ENCODE results near the gene CHURC1. TPM values are rescaled to one million over a fixed set of nuclear protein-coding genes. Genes with fewer than 3 reads are reported as not detected.

The CHURC1 gene
- total and polyA plus RNA-seq, 2 of the 8 experiments (the other 6 are each of a cell fraction or from before 2014, with no cell fraction given), result 50.2 to 59.3 TPM

DNA sequence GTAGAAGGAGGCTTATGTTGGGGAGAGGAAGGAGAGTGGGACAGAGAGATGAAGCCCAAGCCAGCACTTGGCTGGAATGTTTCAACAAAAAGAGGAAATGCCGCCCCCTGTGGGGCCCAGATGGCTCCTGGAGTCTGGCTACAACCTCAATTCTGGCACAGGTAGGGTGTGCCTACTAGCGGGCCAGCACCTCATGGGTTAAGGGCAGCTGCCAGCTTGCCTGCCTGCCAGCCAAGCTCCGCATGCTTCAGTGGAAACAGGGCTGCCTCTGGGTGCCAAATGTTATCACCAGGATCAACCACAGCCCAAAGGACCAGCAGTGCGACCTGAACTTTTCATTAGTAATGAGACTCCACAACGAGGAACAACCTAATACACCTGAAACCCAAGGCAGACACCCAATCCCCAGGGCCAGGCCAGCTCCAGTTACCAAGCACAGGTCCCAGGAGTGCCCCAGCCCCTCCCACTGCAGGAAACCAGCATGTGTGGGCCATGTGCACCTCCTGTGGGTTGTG is 46.6 kb downstream of the CHURC1 start (continued):
- TF ChIP-seq, protein P1, sequence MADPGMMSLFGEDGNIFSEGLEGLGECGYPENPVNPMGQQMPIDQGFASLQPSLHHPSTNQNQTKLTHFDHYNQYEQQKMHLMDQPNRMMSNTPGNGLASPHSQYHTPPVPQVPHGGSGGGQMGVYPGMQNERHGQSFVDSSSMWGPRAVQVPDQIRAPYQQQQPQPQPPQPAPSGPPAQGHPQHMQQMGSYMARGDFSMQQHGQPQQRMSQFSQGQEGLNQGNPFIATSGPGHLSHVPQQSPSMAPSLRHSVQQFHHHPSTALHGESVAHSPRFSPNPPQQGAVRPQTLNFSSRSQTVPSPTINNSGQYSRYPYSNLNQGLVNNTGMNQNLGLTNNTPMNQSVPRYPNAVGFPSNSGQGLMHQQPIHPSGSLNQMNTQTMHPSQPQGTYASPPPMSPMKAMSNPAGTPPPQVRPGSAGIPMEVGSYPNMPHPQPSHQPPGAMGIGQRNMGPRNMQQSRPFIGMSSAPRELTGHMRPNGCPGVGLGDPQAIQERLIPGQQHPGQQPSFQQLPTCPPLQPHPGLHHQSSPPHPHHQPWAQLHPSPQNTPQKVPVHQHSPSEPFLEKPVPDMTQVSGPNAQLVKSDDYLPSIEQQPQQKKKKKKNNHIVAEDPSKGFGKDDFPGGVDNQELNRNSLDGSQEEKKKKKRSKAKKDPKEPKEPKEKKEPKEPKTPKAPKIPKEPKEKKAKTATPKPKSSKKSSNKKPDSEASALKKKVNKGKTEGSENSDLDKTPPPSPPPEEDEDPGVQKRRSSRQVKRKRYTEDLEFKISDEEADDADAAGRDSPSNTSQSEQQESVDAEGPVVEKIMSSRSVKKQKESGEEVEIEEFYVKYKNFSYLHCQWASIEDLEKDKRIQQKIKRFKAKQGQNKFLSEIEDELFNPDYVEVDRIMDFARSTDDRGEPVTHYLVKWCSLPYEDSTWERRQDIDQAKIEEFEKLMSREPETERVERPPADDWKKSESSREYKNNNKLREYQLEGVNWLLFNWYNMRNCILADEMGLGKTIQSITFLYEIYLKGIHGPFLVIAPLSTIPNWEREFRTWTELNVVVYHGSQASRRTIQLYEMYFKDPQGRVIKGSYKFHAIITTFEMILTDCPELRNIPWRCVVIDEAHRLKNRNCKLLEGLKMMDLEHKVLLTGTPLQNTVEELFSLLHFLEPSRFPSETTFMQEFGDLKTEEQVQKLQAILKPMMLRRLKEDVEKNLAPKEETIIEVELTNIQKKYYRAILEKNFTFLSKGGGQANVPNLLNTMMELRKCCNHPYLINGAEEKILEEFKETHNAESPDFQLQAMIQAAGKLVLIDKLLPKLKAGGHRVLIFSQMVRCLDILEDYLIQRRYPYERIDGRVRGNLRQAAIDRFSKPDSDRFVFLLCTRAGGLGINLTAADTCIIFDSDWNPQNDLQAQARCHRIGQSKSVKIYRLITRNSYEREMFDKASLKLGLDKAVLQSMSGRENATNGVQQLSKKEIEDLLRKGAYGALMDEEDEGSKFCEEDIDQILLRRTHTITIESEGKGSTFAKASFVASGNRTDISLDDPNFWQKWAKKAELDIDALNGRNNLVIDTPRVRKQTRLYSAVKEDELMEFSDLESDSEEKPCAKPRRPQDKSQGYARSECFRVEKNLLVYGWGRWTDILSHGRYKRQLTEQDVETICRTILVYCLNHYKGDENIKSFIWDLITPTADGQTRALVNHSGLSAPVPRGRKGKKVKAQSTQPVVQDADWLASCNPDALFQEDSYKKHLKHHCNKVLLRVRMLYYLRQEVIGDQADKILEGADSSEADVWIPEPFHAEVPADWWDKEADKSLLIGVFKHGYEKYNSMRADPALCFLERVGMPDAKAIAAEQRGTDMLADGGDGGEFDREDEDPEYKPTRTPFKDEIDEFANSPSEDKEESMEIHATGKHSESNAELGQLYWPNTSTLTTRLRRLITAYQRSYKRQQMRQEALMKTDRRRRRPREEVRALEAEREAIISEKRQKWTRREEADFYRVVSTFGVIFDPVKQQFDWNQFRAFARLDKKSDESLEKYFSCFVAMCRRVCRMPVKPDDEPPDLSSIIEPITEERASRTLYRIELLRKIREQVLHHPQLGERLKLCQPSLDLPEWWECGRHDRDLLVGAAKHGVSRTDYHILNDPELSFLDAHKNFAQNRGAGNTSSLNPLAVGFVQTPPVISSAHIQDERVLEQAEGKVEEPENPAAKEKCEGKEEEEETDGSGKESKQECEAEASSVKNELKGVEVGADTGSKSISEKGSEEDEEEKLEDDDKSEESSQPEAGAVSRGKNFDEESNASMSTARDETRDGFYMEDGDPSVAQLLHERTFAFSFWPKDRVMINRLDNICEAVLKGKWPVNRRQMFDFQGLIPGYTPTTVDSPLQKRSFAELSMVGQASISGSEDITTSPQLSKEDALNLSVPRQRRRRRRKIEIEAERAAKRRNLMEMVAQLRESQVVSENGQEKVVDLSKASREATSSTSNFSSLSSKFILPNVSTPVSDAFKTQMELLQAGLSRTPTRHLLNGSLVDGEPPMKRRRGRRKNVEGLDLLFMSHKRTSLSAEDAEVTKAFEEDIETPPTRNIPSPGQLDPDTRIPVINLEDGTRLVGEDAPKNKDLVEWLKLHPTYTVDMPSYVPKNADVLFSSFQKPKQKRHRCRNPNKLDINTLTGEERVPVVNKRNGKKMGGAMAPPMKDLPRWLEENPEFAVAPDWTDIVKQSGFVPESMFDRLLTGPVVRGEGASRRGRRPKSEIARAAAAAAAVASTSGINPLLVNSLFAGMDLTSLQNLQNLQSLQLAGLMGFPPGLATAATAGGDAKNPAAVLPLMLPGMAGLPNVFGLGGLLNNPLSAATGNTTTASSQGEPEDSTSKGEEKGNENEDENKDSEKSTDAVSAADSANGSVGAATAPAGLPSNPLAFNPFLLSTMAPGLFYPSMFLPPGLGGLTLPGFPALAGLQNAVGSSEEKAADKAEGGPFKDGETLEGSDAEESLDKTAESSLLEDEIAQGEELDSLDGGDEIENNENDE (IDR thresholded peaks at IDR 0.05; ENCODE audit: insufficient replicate concordance, low read length), result no peak
- no peak for TF ChIP-seq SP2 (IDR thresholded peaks at IDR 0.05; ENCODE audit: low read length)
- 0 out of 4 replicates have a peak, but pooled peaks of 1 of the 2 experiments have one; percentile 69 for TF ChIP-seq HDAC2 (IDR thresholded peaks at IDR 0.05; ENCODE audit: borderline replicate concordance in 1 of 2, low read depth in 2 of 2, low read length in 2 of 2)
- no peak for TF ChIP-seq CREB1 (IDR thresholded peaks at IDR 0.05)
- no peak for TF ChIP-seq SP4 (IDR thresholded peaks at IDR 0.05; ENCODE audit: low read length)
- no peak for TF ChIP-seq RNF2 (IDR thresholded peaks at IDR 0.05; ENCODE audit: borderline replicate concordance, low read depth, low read length, missing control alignments, poor library complexity, severe bottlenecking)
- no peak for TF ChIP-seq CTBP2 (IDR thresholded peaks at IDR 0.05; ENCODE audit: borderline replicate concordance, insufficient read depth, insufficient read length, low read length)
- TF ChIP-seq GABPA (IDR thresholded peaks at IDR 0.05; ENCODE audit: borderline replicate concordance, insufficient read depth, low read length), result 0 out of 2 replicates have a peak, but pooled peaks have one; percentile 41
- TF ChIP-seq HDAC6 (IDR thresholded peaks at IDR 0.05; ENCODE audit: low read depth, low read length), result no peak
- TF ChIP-seq SIN3A (conservative IDR thresholded peaks at IDR 0.05 in 1 of 2, IDR thresholded peaks at IDR 0.05 in 1 of 2; ENCODE audit: low read depth in 1 of 2, low read length in 2 of 2), result no peak
